AG08396 (cell line): Measurements from ENCODE around the gene LAMA4.

Experiments used
- DNase-seq: peaks from one replicate; pipeline ENCODE4 v3.0.0; 2012; ENCODE audit warnings: low spot score, mixed read lengths

LAMA4 gene, protein sequence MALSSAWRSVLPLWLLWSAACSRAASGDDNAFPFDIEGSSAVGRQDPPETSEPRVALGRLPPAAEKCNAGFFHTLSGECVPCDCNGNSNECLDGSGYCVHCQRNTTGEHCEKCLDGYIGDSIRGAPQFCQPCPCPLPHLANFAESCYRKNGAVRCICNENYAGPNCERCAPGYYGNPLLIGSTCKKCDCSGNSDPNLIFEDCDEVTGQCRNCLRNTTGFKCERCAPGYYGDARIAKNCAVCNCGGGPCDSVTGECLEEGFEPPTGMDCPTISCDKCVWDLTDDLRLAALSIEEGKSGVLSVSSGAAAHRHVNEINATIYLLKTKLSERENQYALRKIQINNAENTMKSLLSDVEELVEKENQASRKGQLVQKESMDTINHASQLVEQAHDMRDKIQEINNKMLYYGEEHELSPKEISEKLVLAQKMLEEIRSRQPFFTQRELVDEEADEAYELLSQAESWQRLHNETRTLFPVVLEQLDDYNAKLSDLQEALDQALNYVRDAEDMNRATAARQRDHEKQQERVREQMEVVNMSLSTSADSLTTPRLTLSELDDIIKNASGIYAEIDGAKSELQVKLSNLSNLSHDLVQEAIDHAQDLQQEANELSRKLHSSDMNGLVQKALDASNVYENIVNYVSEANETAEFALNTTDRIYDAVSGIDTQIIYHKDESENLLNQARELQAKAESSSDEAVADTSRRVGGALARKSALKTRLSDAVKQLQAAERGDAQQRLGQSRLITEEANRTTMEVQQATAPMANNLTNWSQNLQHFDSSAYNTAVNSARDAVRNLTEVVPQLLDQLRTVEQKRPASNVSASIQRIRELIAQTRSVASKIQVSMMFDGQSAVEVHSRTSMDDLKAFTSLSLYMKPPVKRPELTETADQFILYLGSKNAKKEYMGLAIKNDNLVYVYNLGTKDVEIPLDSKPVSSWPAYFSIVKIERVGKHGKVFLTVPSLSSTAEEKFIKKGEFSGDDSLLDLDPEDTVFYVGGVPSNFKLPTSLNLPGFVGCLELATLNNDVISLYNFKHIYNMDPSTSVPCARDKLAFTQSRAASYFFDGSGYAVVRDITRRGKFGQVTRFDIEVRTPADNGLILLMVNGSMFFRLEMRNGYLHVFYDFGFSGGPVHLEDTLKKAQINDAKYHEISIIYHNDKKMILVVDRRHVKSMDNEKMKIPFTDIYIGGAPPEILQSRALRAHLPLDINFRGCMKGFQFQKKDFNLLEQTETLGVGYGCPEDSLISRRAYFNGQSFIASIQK (N-terminal part only)

DNA sequence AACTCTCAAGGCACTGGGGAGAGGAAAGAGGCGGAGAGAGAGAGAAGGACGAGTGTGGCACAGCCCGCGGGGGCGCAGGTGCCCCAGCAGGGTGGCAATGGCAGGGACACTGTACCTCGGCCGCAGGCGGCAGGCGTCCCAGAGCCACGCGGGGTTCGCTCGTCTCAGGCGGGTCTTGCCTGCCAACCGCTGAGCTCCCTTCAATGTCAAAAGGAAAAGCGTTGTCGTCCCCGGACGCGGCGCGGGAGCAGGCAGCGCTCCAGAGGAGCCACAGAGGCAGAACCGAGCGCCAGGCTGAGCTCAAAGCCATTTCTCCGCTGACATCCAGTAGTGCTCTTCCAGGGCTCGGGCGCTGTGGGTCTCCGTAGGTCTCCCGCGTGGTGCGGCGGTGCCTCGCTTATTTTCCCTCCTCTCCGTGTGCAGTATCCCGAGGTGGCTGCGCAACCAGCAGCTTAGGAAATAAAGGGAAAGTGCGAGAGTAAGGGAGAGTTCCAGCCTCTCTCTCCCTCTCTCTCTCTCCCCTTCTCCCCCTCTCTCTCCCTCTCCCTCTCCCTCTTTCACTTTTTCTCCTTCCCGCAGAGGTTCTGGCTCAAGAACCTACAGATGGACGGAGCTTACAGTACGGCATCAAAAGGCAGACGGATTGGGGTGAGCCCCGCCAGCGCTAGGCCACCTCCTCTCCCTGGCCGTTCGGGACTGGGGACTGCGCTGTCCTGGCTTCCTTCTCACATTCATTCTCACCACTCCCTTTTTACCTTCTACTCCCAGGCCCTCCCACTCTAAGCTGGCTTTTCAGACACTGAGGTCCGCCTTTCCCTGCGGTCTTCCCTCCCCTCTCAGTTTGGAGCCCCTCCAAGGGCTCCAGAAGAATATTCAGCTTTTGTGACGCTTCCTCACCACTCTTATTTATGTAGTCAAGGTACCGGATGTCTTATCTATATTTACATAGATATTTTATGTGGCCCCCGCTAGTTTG, at the start of gene LAMA4:
TSS of gene LAMA4 (minus strand) at position 727 of the 976 bp plus-strand sequence. CDS start at position 310, 417 bp downstream.
- peak; percentile 62 for DNase-seq

GRCh38 chr6:112302142-112302705, 47.9 kb upstream of the LAMA4 start:
- DNase-seq, result no peak

- DNase-seq, result no peak
These were observed 46.5 kb upstream of the LAMA4 start for GRCh38 chr6:112300896-112301295.

- DNase-seq, result peak; percentile 49
These were observed 44.5 kb upstream of the LAMA4 start for GRCh38 chr6:112298816-112299281.

GRCh38 chr6:112298021-112298745, 43.8 kb upstream of the LAMA4 start:
- DNase-seq, result peak; percentile 72

- DNase-seq, result no peak
These were observed 42.3 kb upstream of the LAMA4 start for GRCh38 chr6:112296694-112297093.

DNA sequence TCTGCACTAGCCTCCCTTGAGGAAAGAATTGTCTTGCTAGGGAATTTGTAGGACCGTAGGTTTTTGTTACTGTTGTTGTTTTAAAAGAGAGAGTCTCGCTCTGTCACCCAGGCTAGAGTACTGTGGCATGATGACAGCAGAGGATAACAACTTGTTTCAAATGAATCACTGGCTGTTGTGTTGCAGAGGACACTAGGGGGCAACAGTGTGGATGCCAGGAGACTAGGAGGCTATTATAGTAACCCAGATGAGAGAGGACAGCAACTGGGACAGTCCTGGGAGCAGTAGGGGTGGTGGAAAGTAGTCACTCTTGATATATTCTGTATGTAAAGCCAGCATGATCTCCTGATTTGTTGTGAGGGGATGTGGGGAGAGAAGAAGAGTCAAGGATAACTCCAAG, 41.8 kb upstream of the LAMA4 start:
- peak; percentile 47 for DNase-seq

DNA sequence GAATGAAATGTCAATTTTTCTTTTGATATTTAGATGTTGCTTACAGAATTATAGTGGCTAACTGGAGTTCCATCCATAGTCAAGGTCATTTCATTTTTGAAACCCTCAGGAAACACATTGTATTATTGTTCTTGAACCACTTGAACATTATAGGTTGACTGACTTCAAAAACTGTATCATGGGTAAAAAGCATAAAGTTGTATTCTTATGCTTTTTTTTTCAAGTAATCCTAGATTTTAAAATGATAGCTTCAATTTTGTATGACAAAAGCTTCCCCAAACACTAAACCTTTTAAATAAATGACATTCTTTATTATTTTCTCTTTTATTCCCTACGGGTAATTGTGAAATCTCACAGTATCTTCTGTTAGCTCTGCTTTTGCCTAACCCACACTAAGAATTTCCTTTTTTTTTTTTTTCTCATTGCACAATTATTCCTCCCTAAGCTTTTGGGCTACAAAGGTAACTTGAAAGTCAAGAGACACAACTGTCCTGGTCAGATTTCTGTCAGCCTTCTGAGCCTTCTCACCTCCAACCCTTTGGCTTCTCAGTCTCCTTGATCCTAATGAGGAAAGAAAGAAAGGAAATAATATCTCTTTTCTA, 36.9 kb upstream of the LAMA4 start:
- DNase-seq, result no peak

DNA sequence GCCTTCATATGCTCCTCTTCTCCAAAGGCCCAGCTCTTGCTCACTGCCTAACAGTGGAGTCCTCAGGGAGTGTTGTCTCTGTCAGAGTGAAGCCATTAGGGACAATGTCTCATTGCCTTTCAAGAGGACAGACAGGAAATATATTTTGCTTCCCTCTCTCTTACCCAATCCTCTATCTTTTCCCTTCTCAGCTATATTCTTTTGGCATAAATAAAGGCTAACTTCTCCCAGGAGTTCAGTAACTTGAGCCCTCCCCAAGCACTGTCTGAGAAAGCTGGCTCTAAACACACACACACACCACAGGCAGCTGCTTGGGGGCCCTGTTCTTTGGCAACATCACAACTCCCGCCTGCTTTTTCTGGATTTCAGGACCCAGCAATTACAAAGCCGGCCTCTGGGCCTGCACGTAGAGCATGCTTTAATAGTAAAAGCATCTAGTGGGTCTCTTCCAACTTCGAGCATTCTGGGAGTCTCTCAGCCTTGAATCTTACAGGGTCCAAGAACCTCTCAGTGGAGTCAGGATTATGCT, 34.7 kb upstream of the LAMA4 start:
- peak; percentile 71 for DNase-seq

DNA sequence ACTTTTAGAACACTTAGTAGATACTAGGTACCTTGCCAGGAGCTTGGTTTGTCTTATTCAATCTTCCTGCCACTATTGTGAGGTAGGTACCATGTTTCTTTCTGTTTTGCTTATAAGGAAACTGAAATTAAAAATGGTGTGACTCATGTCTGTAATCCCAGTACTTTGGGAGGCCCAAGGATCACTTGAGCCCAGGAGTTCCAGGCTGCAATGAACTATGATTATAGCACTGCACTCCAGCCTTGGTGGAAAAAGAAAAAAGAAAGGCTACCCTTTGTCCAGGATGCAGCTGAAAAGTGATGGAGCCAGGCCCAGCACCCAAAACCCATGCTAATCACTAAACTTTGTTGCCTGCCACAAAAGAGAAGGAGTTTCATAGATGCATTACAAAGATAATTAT, 34.1 kb upstream of the LAMA4 start:
- DNase-seq, result no peak

DNA sequence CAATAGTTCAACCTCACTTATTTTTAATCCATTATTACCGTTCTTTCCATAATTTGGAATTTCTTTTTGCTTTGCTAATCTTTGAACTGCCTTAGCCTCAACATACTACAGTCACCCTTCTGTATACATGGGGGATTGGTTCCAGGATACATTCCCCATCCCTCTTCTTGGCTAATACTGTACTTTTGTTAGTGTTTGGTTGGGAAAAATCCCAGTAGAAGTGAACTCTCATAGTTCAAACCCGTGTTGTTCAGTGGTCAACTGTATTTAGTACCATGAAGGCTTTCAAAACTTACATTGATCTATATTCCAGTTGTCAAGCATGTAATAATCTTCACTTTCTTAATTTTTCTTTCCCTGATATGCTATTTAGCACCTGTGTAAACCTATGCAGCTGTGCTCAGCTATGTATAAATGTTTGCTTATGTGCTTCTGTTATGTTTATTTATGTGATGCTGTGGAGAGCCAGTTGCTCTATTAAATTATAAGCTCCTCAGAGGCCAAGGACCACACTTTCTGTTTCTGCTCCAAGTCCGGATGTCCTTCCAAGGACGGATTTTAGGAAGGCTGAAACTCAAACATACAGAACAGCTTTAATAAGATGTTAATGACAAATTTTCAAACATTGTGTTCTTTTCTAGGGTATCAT, 33.3 kb upstream of the LAMA4 start:
- no peak for DNase-seq

DNA sequence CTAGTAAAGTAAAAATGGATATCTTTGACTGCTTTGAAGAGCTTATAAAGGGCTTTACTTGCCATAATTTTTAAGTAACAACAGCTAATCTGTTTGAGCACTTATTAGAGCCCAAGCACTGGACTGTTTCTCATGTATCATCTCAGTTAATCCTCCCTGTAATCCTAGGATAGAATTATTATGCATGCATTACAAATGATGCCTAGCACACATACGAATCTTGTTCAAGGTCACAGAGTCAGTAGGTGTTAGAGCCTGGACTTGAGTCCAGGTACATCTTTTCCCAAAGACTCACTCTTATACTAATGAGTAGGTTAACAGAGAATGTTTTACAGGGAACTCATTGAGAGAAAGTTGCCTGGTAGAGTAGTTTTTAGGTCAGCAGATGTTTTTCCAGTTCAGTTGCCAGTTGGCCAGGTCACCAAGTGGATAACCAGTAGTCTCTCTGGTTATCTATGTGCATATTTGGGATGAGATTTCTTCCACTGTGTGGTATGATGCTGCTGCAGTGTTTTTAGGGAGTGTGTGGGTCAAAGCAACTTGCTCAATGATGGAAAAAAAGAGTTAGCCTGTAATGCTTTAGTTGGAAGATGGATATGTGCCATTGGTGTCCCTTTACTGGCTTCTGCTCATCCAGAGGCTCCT, 32.3 kb upstream of the LAMA4 start:
- no peak for DNase-seq

GRCh38 chr6:112286010-112286409, 31.6 kb upstream of the LAMA4 start:
- DNase-seq, result no peak

DNA sequence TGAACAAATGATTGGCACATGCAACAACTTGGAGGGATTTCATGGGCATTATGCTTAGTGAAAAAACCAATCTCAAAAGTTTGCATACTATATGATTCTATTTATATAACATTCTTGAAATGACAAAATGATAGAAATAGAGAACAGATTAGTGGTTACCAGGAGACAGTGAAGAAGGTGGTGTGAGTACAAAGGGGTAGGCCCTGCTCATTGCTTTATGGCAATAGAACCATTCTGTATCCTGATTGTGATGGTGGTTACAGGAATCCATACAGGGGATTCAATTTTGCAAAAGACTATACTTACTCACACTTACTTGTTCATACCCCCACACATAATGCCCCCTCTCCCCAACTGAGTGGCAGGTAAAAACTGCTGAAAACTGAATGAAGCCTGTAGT, 30.2 kb upstream of the LAMA4 start:
- no peak for DNase-seq

DNA sequence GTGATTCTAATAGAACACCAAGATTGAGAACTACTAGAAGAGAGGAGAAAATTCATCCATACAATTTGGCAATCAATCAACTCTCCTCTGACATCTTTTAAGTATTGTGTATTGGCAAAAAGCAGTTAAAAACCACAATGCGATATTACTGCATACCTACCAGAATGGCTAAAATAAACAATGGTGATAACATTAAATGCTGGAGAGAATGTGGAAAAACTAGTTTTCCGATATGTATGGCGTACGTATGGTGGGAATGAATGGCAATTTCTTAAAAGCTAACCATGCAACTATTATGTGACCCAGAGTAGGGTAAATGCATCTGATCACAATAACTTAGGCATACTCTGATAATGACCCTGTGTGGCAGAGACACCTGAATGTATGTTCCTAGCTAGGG, 29.3 kb upstream of the LAMA4 start:
- no peak for DNase-seq

DNA sequence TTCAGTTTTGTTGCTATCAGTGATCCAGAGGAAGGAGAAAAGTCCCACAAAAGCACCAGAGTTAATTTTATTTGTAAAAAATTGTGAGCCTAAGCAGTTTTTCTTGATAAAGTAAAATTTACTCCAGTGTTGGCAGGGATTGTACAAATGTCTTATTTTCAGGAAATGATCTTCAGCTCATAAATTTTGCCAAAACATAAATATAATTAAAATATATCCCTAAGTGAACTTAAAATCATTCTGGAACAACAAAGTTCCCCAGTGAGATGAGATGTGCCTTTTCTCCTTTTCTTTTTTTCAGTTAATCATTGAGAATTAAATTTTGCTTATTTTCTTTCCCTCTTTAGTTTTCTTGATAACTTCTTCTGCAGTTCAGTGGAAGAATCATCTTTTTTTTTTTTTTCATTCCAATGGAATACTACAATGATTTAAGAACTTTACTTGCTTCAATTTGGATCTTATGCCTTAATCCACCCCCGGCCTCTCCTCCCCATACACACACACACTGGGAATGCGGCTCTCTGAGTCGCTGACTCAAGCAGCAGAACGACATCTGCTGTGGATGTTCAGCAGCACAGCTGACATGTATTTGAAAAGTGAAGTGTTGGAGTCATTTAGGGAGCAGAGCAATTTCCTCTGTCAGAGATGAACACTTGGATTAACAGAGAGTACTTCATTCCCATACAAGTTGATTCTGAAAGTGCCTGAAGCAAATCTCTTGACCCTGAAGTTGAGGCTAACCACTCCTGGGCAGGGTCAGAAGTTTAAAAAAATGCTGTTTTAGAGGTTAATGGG, 27.7 kb upstream of the LAMA4 start:
- peak; percentile 68 for DNase-seq
